Hepatocyte (in vitro differentiated cells): ENCODE results near the gene ITPR2.

Experiments
- EZH2 ChIP-seq: fragments of 200-600 bp; sonication (generic); IDR thresholded peaks from 2 replicates; pipeline ENCODE4 v1.6.1; 2016; ENCODE audit warnings: antibody characterized with exemption, mild to moderate bottlenecking, borderline replicate concordance
- EZH2phosphoT487 ChIP-seq: fragments of 200-600 bp; sonication (generic); IDR thresholded peaks from one replicate; pipeline ENCODE4 v1.6.1; 2018; ENCODE audit warnings: antibody characterized with exemption, mild to moderate bottlenecking, low read depth, moderate library complexity; ENCODE audit not compliant: unreplicated experiment, severe bottlenecking
- TF ChIP-seq, protein P1 (sequence below): fragments of 200-600 bp; sonication (generic); IDR thresholded peaks from 2 replicates; pipeline ENCODE4 v1.5.1; 2016; ENCODE audit warnings: antibody characterized with exemption, mild to moderate bottlenecking; ENCODE audit not compliant: poor library complexity

GRCh38 chr12:26455936-26456574 lies 376.9 kb downstream of the ITPR2 start:
- TF ChIP-seq, protein P1, sequence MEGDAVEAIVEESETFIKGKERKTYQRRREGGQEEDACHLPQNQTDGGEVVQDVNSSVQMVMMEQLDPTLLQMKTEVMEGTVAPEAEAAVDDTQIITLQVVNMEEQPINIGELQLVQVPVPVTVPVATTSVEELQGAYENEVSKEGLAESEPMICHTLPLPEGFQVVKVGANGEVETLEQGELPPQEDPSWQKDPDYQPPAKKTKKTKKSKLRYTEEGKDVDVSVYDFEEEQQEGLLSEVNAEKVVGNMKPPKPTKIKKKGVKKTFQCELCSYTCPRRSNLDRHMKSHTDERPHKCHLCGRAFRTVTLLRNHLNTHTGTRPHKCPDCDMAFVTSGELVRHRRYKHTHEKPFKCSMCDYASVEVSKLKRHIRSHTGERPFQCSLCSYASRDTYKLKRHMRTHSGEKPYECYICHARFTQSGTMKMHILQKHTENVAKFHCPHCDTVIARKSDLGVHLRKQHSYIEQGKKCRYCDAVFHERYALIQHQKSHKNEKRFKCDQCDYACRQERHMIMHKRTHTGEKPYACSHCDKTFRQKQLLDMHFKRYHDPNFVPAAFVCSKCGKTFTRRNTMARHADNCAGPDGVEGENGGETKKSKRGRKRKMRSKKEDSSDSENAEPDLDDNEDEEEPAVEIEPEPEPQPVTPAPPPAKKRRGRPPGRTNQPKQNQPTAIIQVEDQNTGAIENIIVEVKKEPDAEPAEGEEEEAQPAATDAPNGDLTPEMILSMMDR, result no peak
- TF ChIP-seq EZH2 (no peak), EZH2phosphoT487 (no peak)
